Measurements from ENCODE around the gene GPRC5B. TPM values are rescaled to one million over a fixed set of nuclear protein-coding genes. Genes with fewer than 3 reads are reported as not detected.

The GPRC5B gene
- total and polyA plus RNA-seq, 9 donors: 24.3 to 99.9 (median 46.9) TPM

DNA sequence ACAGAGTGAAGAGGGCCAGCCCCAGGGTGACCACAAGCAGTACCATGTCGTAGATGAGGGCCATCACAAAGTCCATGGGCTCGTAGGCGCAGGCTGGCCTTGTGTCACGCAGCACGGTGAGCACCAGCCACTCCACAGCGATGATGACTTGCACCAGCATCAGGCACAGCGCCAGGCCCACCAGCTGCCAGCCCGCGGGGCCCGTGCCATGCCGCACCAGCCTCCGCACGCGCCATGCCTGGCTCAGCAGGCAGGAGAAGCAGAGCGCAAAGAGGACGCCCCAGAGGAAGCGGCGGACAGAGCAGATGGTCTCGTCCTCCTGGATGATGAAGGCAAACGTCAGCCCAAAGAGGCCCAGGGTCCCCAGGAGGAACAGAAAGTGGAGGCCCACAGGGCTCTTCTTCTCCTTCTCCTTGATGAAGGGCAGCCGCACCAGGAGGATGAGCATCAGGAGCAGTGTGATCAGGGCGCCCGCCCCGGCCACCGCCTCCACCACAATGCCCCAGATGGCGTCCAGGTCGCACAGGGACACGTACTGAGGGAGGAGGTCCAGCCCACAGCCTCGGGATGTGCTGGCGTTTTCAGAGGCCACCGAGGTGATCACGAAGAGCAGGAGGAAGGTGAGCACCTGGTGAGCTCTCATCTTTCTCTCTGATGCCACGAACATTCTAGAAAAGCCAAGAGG, 12.3 kb downstream of the GPRC5B start:
- Histone ChIP-seq H3K27ac (no peak overlapping the region), H3K9me3 (no peaks in the 10 kb centered on the region), H3K4me1 (ENCODE audit: insufficient read depth) (peaks cover 8% of the 10 kb centered on the region), H3K36me3 (no peaks in the 10 kb centered on the region), H3K4me3 (no peak overlapping the region), H3K27me3 (no peaks in the 10 kb centered on the region)
- no peak for TF ChIP-seq EP300 (IDR thresholded peaks at IDR 0.05)
- TF ChIP-seq, protein P1, sequence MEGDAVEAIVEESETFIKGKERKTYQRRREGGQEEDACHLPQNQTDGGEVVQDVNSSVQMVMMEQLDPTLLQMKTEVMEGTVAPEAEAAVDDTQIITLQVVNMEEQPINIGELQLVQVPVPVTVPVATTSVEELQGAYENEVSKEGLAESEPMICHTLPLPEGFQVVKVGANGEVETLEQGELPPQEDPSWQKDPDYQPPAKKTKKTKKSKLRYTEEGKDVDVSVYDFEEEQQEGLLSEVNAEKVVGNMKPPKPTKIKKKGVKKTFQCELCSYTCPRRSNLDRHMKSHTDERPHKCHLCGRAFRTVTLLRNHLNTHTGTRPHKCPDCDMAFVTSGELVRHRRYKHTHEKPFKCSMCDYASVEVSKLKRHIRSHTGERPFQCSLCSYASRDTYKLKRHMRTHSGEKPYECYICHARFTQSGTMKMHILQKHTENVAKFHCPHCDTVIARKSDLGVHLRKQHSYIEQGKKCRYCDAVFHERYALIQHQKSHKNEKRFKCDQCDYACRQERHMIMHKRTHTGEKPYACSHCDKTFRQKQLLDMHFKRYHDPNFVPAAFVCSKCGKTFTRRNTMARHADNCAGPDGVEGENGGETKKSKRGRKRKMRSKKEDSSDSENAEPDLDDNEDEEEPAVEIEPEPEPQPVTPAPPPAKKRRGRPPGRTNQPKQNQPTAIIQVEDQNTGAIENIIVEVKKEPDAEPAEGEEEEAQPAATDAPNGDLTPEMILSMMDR (IDR thresholded peaks at IDR 0.05): no peak
- no peak for TF ChIP-seq POLR2A (IDR thresholded peaks at IDR 0.05)
- intact Hi-C loops (cut with DNase I): no loop called here
- no peak for DNase-seq
- WGBS, 3 donors: 95 to 96% (median 96%) methylated on average over 29 to 33 of the region's 33 CpGs

GRCh38 chr16:19871721-19872120, 12.9 kb downstream of the GPRC5B start:
- TF ChIP-seq EP300 (IDR thresholded peaks at IDR 0.05) (no peak), POLR2A (IDR thresholded peaks at IDR 0.05) (no peak)
- TF ChIP-seq, protein P1 (IDR thresholded peaks at IDR 0.05): no peak

DNA sequence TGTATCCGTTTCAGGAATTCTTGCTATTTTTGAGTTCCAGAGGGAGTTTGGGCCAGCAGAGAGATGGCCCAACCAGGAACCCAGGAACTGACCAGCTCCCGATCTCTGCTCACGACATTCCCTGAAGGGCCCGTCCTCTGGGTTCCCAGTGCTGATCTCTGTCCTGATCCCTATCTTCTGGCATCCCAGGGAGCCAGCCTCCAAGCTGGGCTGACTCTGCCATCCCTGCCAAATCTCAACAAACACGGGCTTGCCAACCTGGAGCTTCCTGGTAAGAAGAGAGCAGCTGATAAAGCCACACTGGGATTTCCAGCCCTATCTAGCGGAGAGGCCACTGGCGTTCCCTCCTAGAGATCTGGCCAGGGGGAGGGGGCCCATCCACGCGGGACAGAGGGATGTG, 16.2 kb downstream of the GPRC5B start:
- intact Hi-C loops (cut with DNase I): no loop called here
- H3K27me3 ChIP-seq: no peaks in the 10 kb centered on the region
- TF ChIP-seq POLR2A (IDR thresholded peaks at IDR 0.05): no peak
- TF ChIP-seq, protein P1 (IDR thresholded peaks at IDR 0.05): no peak
- TF ChIP-seq EP300 (IDR thresholded peaks at IDR 0.05): no peak
- no peaks in the 10 kb centered on the region for H3K36me3 ChIP-seq
- H3K4me3 ChIP-seq: no peak overlapping the region
- DNase-seq: no peak
- no peaks in the 10 kb centered on the region for H3K9me3 ChIP-seq
- 18 to 66% (median 43%) methylated on average over 9 of the region's 9 CpGs for WGBS, 3 donors
- no peak overlapping the region for H3K27ac ChIP-seq
- H3K4me1 ChIP-seq (ENCODE audit: insufficient read depth): peaks cover 4% of the 10 kb centered on the region

More at GRCh38 chr16:19871721-19872120, 12.9 kb downstream of the GPRC5B start:
- intact Hi-C loops (cut with DNase I): no loop called here
- Histone ChIP-seq H3K36me3 (no peaks in the 10 kb centered on the region), H3K27me3 (no peaks in the 10 kb centered on the region), H3K4me1 (ENCODE audit: insufficient read depth) (peaks cover 8% of the 10 kb centered on the region), H3K27ac (no peak overlapping the region), H3K4me3 (no peak overlapping the region), H3K9me3 (no peaks in the 10 kb centered on the region)
- DNase-seq: no peak
- WGBS, 3 donors: 96 to 97% (median 97%) methylated on average over 20 of the region's 20 CpGs

GRCh38 chr16:19864566-19864965, 20.1 kb downstream of the GPRC5B start:
- no peak for DNase-seq
- 82 to 96% (median 93%) methylated on average over 5 of the region's 5 CpGs for WGBS, 3 donors
- intact Hi-C loops (cut with DNase I): no loop called here

More at GRCh38 chr16:19864566-19864965, 20.1 kb downstream of the GPRC5B start:
- Histone ChIP-seq H3K4me3 (no peak overlapping the region), H3K27ac (no peak overlapping the region), H3K9me3 (no peaks in the 10 kb centered on the region), H3K27me3 (no peaks in the 10 kb centered on the region), H3K36me3 (no peaks in the 10 kb centered on the region), H3K4me1 (ENCODE audit: insufficient read depth) (peaks cover 12% of the 10 kb centered on the region)
- TF ChIP-seq EP300 (IDR thresholded peaks at IDR 0.05) (no peak), POLR2A (IDR thresholded peaks at IDR 0.05) (no peak)
- TF ChIP-seq, protein P1 (IDR thresholded peaks at IDR 0.05): no peak
